Measurements from ENCODE around the gene SLC7A8.

DNA sequence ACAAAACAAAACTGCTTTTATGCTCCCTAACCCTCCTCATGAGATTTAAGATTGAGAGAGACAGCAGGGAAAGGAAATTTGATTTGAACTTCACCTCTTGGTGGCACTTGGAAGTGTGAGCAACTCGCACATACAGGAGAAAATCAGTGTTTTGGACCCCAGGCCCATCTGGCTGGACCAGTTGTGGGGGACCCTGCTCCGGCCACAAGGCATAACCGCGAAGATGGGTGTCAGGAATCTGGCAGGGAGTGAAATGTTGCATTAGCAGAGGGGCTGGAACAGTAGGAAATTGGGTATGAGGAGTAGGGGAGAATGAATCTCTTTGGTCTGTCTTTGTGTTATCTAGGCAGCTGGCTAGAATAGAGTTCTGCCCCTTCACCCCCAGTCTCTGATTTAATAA is 79.9 kb downstream of the SLC7A8 start:
- no peak for TF ChIP-seq POLR2A (IDR thresholded peaks at IDR 0.05)
- TF ChIP-seq, protein P1, sequence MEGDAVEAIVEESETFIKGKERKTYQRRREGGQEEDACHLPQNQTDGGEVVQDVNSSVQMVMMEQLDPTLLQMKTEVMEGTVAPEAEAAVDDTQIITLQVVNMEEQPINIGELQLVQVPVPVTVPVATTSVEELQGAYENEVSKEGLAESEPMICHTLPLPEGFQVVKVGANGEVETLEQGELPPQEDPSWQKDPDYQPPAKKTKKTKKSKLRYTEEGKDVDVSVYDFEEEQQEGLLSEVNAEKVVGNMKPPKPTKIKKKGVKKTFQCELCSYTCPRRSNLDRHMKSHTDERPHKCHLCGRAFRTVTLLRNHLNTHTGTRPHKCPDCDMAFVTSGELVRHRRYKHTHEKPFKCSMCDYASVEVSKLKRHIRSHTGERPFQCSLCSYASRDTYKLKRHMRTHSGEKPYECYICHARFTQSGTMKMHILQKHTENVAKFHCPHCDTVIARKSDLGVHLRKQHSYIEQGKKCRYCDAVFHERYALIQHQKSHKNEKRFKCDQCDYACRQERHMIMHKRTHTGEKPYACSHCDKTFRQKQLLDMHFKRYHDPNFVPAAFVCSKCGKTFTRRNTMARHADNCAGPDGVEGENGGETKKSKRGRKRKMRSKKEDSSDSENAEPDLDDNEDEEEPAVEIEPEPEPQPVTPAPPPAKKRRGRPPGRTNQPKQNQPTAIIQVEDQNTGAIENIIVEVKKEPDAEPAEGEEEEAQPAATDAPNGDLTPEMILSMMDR (IDR thresholded peaks at IDR 0.05): no peak

All from adrenal gland (tissue), 5 donors.